Activated CD8-positive, alpha-beta memory T cell treated with anti-CD3 and anti-CD28 coated beads, Interleukin-2, amount 50 U/mL, for 24 hours (primary cell): ENCODE data around the gene SCYGR4.
"Not testable (repeated sequence)": the region's sequence is repeated elsewhere in the genome, so short reads cannot be mapped to it uniquely, and the experiment has no call there.

Source experiments
- DNase-seq: peaks from one replicate; pipeline ENCODE4 v3.0.0-alpha.2; 2020; ENCODE audit errors: extremely low read depth

Gene SCYGR4

GRCh38 chr2:227666631-227667170, 49.4 kb downstream of the SCYGR4 start, which contains the start of gene SCYGR5:
Gene SCYGR5 (plus strand): TSS chr2:227666804. CDS start chr2:227666804, 0 bp downstream.
- not testable (repeated sequence) for DNase-seq
